NT2/D1 (cell line): ENCODE data around the gene GLRA1.

ENCODE experiments used
- DNase-seq: peaks from one replicate; pipeline ENCODE4 v3.0.0-alpha.2; 2011; ENCODE audit warnings: low read depth, low spot score
- H3K27me3 ChIP-seq: 2 replicates; pipeline ENCODE4 v1.6.0; 2011; ENCODE audit warnings: mild to moderate bottlenecking; ENCODE audit not compliant: insufficient read length, insufficient read depth
- H3K36me3 ChIP-seq: 2 replicates; pipeline ENCODE4 v1.6.1; 2011; ENCODE audit warnings: mild to moderate bottlenecking, low read length, mixed read lengths; ENCODE audit not compliant: insufficient read depth, insufficient read length
- H3K4me1 ChIP-seq: 2 replicates; pipeline ENCODE4 v1.5.1; 2011; ENCODE audit not compliant: insufficient read depth, insufficient read length
- H3K4me3 ChIP-seq: 2 replicates; pipeline ENCODE4 v1.5.1; 2011; ENCODE audit warnings: low read depth; ENCODE audit not compliant: insufficient read length
- H3K9ac ChIP-seq: 2 replicates; pipeline ENCODE4 v1.6.0; 2011; ENCODE audit warnings: low read depth; ENCODE audit not compliant: insufficient read length
- H3K9me3 ChIP-seq: 2 replicates; pipeline ENCODE4 v1.5.1; 2011; ENCODE audit warnings: mild to moderate bottlenecking, low read length; ENCODE audit not compliant: insufficient read depth
- SUZ12 ChIP-seq: IDR thresholded peaks from 2 replicates; pipeline ENCODE4 v1.6.1; 2011; ENCODE audit not compliant: insufficient read length, insufficient read depth; ENCODE audit errors: extremely low read depth
- YY1 ChIP-seq: IDR thresholded peaks from 2 replicates; pipeline ENCODE4 v1.6.1; 2011; ENCODE audit not compliant: insufficient read length, insufficient read depth
- ZNF274 ChIP-seq: IDR thresholded peaks from 2 replicates; pipeline ENCODE4 v1.6.1; 2011; ENCODE audit warnings: mild to moderate bottlenecking, low read depth, low read length

Gene GLRA1

GRCh38 chr5:151820903-151821302 is 103.7 kb downstream of the GLRA1 start:
- Histone ChIP-seq H3K9ac (no peak overlapping the region), H3K27me3 (no peaks in the 10 kb centered on the region), H3K36me3 (peaks cover 5% of the 10 kb centered on the region), H3K4me3 (no peak overlapping the region), H3K9me3 (no peaks in the 10 kb centered on the region), H3K4me1 (peaks cover 2% of the 10 kb centered on the region)
- TF ChIP-seq YY1 (no peak), ZNF274 (no peak), SUZ12 (no peak)
- DNase-seq, result no peak

GRCh38 chr5:151820271-151820670 is 104.4 kb downstream of the GLRA1 start:
- TF ChIP-seq YY1 (no peak), ZNF274 (no peak), SUZ12 (no peak)
- H3K27me3 ChIP-seq, result no peaks in the 10 kb centered on the region
- no peak for DNase-seq
- no peaks in the 10 kb centered on the region for H3K9me3 ChIP-seq
- H3K4me3 ChIP-seq, result no peak overlapping the region
- H3K9ac ChIP-seq, result no peak overlapping the region
- H3K4me1 ChIP-seq, result no peaks in the 10 kb centered on the region
- H3K36me3 ChIP-seq, result peaks cover 5% of the 10 kb centered on the region

GRCh38 chr5:151819830-151820229 is 104.8 kb downstream of the GLRA1 start:
- Histone ChIP-seq H3K9me3 (no peaks in the 10 kb centered on the region), H3K9ac (no peak overlapping the region), H3K36me3 (peaks cover 5% of the 10 kb centered on the region), H3K4me1 (no peaks in the 10 kb centered on the region), H3K4me3 (no peak overlapping the region), H3K27me3 (no peaks in the 10 kb centered on the region)
- DNase-seq, result no peak
- no peak for TF ChIP-seq YY1

- no peak for DNase-seq
- Histone ChIP-seq H3K27me3 (no peaks in the 10 kb centered on the region), H3K4me3 (no peak overlapping the region), H3K4me1 (no peaks in the 10 kb centered on the region), H3K9ac (no peak overlapping the region), H3K9me3 (no peaks in the 10 kb centered on the region), H3K36me3 (peaks cover 41% of the 10 kb centered on the region)
- TF ChIP-seq SUZ12, result no peak
- TF ChIP-seq ZNF274, result no peak
- TF ChIP-seq YY1, result no peak
These were observed 109.6 kb downstream of the GLRA1 start for GRCh38 chr5:151815051-151815450.

- Histone ChIP-seq H3K27me3 (no peaks in the 10 kb centered on the region), H3K4me1 (no peaks in the 10 kb centered on the region), H3K9ac (no peak overlapping the region), H3K4me3 (no peak overlapping the region), H3K36me3 (peaks cover 56% of the 10 kb centered on the region), H3K9me3 (no peaks in the 10 kb centered on the region)
- TF ChIP-seq SUZ12, result no peak
- TF ChIP-seq ZNF274, result no peak
- TF ChIP-seq YY1, result no peak
- DNase-seq, result no peak
These were observed 111.8 kb downstream of the GLRA1 start for GRCh38 chr5:151812757-151813309.

GRCh38 chr5:151811593-151812321 is 112.9 kb downstream of the GLRA1 start:
- no peaks in the 10 kb centered on the region for H3K4me1 ChIP-seq
- no peak for DNase-seq

GRCh38 chr5:151810897-151811296 is 113.8 kb downstream of the GLRA1 start:
- no peak for DNase-seq
- no peak for TF ChIP-seq SUZ12
- no peak for TF ChIP-seq ZNF274
- no peak for TF ChIP-seq YY1
- Histone ChIP-seq H3K9ac (no peak overlapping the region), H3K27me3 (no peaks in the 10 kb centered on the region), H3K9me3 (no peaks in the 10 kb centered on the region), H3K36me3 (peaks cover 72% of the 10 kb centered on the region), H3K4me1 (no peaks in the 10 kb centered on the region), H3K4me3 (no peak overlapping the region)

More at GRCh38 chr5:151811593-151812321, 112.9 kb downstream of the GLRA1 start:
- Histone ChIP-seq H3K9ac (no peak overlapping the region), H3K4me3 (no peak overlapping the region), H3K9me3 (no peaks in the 10 kb centered on the region), H3K36me3 (peaks cover 65% of the 10 kb centered on the region), H3K27me3 (no peaks in the 10 kb centered on the region)
- TF ChIP-seq SUZ12 (no peak), ZNF274 (no peak)

GRCh38 chr5:151810449-151810848 is 114.2 kb downstream of the GLRA1 start:
- no peak for TF ChIP-seq YY1
- no peaks in the 10 kb centered on the region for H3K4me1 ChIP-seq
- H3K9me3 ChIP-seq, result no peaks in the 10 kb centered on the region
- H3K9ac ChIP-seq, result no peak overlapping the region
- H3K4me3 ChIP-seq, result no peak overlapping the region
- H3K36me3 ChIP-seq, result peaks cover 75% of the 10 kb centered on the region
- no peak for DNase-seq
- H3K27me3 ChIP-seq, result no peaks in the 10 kb centered on the region
